HG03039 (cell line): ENCODE data around the gene TBC1D1.

Experiments used
- ATAC-seq: cut with Tn5 transposase; IDR thresholded peaks from one replicate; pipeline ENCODE4 v1.9.1; 2021; ENCODE audit warnings: mild to moderate bottlenecking, moderate library complexity; ENCODE audit not compliant: unreplicated experiment

TBC1D1 gene

DNA sequence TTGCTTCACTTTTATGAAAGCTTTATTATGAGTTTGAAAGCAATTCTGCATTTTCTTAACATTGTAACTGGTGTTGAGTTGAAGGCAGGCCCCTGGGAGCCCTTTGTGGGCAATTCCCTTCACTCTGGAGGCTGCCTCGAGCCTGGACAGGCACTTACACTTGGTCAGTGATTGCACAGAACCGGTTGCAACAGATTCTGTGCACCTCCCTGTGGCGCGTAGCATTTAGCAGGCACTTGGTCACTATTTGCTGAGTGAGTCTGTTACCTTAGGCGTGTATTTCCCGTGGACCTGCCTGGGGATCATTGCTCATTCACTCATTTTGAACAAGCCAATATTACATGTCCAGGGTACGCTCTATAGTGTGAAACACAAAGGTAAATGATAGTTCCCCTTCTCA is 149.7 kb downstream of the TBC1D1 start:
- no peak for ATAC-seq

DNA sequence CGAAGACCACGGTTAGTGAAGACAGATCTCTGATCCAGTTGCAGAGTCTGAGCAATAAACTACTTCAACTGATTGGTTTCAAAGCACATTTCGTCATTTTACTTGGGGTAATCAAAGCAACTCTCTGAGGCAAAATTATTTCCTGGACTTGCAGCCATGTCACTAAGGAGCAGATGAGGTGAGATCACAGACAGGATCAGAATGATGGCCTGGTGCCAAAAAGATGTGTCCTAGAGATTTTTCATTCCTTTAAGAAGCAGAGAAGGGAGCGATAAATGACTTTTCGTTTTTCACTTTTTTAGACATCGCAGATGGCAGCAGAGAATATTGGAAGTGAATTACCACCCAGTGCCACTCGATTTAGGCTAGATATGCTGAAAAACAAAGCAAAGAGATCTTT is 153.2 kb downstream of the TBC1D1 start:
- ATAC-seq: no peak

DNA sequence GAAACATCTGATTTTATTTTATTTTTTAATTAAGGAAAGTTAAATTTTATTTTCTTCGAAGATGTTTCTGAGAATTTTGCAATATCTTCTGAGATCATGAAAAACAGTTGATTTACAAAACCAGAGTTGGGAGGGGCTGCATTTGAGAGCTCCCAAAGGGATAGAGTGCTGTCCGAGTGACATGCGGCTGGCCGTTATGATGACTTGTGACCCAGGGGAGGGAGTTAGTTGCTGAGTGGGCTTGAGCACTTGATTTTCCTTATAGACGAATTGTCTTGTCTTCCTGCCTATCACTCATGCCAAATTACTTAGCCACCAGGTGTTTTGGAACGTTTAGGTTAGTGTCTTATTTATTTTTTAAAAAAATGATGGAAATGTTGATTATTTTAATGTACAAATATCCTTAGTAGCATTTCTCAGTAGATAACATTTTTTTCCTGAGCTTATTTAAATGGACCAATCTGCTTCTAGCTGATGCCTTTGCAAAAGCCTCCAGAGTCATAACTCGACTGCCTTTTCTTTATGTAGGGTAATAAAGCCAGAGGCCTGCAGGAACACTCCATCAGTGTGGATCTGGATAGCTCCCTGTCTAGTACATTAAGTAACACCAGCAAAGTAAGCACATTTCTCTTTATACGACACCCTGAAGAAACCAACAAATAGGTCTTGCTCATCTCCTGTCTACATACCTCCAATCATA is 154.6 kb downstream of the TBC1D1 start:
- ATAC-seq: no peak

DNA sequence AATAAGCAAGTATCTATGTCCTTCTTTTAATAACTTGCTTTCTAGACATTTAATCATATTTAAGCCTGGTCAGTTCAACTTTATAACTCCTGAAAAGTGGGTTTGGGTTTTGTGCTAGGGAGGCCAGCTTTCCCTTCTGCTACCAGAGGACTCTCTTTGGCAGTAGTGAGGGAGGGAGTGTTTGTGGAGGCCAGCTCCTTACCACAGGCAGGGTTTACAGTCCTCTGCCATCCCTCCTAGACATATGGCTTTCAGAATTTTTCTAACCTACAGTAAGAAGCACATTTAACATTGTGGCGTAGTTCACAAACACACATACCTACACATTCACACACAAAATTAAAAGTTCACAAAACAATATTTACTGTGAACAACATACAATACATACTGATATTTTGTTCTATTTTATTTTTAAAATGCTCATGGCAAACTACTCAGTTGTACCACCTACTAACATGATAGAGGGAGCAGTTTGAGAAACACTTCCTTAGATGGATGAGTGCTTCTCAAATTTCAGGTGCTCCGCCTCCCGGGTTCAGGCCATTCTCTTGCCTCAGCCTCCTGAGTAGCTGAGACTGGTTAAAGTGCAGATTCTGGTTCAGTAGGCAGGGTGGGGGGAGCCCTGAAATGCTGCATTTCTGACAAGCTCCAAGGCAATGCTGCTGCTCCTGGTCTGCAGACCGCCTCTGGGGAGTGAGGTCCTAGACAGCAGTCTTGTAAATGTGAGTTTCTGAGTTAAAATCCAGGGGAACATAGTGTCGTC is 156.0 kb downstream of the TBC1D1 start:
- no peak for ATAC-seq

DNA sequence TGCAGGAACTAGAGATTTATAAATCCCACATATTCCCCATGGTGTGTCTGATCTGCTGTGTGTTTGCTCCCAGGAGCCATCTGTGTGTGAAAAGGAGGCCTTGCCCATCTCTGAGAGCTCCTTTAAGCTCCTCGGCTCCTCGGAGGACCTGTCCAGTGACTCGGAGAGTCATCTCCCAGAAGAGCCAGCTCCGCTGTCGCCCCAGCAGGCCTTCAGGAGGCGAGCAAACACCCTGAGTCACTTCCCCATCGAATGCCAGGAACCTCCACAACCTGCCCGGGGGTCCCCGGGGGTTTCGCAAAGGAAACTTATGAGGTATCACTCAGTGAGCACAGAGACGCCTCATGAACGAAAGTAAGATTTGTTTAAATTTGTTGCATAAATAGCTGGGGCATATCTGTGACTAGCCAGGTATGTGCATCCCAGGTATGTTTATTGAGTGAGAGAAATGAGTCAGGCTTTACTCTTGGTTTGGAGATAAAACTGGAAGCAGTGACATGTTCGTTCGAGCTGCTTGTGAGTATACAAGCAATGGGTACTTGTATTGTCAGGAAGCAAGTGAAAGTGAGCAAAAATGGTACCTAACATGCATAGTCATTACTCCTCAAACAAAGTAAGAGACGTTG is 158.8 kb downstream of the TBC1D1 start:
- no peak for ATAC-seq

DNA sequence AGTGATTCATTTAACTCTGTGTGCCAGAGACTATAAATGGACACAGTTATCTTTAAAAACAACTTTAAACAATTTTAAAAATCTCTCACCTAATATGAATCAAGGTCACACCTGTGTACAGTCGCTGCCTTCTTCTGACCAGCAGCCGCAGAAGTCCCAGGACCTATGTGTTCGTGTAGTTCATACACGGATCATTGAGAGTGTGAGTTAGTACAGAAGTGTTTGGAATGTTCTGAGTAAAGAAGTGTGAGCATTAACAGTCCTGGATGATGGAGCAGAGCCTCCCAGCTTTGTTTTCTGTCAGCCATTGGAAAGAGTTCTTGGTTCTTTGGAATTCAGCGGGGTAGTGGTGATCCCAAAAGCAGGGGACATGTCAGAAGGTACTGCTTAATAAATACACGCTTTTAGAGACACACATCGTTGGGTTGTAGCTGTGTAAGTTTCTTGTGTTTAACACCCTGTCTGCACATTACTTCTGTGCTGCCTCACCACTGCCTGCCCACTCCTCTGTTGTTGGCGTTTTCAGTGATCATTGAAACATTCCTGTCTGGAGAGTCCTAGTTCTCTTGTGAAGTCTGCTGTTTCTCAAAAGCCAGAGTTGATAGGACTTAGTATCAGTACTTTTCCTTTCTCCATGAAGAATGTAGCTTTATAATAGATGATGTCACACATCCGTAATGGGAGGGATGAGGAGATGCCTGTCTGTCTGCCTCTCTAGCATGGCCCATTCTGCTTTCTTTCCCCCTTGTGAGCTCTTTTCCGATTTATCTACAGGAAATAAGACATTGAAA is 159.9 kb downstream of the TBC1D1 start:
- no peak for ATAC-seq

DNA sequence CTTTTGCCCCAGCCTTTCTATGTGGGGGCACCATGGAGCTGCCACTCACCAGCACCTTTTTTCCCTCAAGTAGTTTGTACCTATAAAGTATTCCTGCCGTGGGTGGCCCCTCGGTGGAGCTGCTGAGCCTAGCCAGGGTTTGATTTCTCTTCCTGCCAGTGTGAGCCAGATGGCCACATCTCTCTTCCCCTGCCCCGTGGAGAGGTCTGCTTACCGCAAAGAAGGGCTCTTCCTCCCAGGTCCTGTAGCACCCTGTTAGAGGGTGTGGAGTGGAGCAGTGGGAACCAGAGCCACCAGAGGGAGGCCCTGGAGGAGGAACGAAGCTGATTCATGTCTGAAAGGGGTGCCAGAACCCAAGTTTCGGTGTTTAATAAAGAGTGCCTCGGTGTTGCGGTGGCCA is 164.7 kb downstream of the TBC1D1 start:
- no peak for ATAC-seq

DNA sequence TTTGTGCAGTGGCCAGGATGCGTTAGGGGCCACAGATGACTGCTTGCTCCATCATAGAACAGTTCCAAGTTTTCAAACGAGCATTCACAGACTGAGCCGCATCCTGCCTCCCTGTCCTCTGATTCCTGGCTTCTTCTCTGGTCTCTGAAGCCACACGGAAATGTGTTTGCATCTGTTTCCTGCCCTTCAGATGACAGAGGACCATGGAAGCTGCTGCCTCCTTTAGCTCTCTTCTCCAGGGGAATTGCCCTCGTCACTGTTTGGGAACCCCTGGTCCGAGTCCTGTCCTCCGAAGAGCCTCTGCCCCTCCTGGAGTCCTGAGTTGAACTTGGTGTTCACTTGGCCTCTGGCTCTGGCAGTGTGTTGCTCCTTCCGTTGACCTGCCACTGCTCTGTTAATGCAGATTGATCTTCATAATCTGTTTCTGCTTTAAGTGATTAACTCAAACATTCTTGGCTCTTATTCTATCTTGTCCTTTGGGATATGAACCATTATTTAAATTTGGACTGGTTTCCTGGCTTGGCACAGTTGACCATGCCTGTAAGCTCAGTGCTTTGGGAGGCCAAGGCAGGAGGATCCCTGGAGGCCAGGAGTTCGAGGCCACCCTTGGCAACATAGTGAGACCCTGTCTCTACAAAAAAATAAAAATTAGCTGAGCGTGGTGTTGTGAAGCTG is 165.3 kb downstream of the TBC1D1 start:
- no peak for ATAC-seq

DNA sequence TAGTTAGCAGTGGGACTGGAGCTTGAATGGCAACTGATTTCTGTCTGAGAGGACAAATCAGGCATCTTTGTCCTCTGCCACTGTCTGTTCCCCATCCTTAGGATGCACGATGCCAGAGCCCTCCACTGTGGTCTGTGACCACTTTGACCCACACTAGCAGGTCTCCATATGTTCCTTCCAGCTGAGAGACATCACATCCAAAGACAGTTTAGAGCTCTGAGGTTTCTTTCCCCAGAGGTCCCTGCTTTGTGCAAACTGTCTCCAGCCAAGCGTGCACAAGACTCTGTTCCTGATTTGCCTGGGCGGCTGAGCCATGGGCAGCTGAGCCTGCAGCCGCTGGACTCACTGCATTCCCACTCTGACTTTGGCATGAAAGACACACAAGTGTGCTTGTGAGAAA is 167.3 kb downstream of the TBC1D1 start:
- no peak for ATAC-seq

DNA sequence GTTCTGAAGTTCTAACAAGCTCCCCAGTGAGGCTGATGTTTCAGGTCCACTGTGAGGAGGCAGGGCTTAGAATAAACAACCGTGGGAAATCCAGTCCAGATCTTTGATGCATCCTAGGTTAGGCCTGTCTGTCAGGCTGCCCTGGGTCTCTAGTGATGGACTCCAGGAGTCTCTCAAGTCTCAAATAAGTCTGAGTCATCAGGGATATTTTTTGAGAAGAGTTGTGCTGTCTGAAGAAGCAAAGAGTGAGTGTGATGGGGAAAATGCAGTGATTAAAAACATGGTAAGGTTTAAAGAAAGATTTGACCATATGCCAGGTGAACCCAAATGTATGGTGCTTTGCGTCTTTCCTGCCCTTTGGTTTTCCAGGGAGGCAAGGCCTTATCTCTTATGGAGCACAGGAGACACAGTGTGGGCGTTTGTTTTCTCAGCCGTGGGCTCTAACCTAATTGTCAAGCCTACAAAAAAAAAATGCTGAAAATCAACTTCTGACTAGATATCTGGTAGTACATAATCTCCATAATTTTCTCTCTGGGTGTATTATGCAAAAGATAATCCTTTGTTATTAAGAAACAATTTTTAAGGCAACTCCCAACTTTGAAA is 170.0 kb downstream of the TBC1D1 start:
- ATAC-seq: no peak

DNA sequence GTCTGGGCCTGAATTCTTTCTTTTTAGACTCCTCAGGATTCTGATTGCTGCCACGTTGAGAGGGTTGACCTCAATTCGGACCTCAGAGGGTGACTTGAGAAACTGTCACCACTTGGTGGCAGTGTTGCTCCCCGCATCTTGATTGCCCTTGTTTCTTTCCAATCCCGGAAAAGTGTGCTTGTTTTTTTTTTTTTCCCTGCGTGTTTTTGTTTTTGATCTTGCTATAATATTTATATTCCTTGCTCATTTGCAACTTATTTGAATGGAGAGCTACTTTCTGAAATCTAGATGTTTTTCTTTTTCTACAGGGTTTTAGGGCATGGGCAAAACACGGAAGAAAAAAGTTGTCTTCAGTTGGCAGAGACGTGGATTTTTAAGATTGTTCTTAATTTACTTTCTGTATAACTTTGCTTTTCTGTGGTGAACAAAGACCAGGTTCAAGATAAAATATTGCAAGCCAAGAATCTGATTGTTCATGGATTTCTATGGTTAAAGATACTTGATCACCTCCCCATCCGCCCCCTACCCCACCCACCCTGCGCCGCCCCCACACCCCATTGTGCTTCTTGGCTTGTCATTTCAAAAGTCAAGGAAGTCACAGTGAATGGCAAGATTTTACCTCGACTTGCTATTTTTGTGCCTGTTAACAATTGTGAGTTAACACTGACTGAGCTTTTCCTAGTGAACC is 171.3 kb downstream of the TBC1D1 start:
- no peak for ATAC-seq

DNA sequence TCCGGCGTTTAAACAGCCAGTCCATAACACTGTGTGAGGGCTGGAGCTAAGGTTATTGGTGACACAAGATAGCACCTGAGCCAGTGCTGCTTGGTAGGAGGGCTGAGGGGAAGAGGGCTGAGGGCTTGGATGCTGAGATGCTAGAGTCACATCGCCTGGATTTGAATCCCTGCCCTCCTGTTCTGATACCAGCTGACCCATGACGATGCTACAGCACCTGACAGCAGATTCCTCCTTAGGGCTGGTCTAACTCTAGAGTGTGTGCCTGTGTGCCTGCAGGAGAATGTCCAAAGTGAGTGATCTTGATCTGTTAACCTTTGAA is 171.9 kb downstream of the TBC1D1 start:
- no peak for ATAC-seq

DNA sequence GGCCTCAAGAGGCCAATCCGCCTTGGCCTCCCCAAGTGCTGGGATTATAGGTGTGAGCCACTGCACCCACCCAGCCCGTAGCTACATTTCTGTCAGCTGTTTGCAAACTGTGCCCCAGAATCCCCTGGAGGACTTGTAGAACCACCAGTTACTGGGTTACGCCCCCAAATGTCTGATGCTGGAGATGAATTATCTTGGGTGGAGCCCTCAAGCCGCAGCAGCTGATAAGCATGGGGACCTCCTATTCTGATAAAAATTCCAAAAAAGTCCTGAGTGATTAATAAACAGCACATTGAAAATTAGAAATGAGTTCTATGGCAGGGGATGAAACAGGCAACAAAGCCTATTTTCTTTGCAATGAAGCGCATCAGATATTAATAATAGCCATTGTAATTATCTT is 174.3 kb downstream of the TBC1D1 start:
- no peak for ATAC-seq

DNA sequence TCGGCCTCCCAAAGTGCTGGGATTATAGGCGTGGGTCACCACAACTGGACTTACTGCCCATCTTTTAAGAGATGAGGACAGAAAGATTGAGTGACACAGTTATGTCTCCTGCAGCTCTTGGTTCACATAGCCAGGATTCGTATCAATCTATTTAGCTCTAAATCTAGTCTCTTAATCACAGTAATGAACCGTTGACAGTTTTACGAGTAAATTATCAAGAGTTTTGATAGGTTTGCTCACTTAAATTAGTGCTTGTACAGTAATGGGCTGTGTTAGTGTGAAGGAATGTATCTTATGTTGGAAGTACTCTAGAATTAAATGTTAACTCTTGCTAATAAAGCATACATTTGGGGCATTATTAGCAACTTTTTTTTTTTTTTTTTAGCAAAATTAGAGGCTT is 175.0 kb downstream of the TBC1D1 start:
- ATAC-seq: no peak

DNA sequence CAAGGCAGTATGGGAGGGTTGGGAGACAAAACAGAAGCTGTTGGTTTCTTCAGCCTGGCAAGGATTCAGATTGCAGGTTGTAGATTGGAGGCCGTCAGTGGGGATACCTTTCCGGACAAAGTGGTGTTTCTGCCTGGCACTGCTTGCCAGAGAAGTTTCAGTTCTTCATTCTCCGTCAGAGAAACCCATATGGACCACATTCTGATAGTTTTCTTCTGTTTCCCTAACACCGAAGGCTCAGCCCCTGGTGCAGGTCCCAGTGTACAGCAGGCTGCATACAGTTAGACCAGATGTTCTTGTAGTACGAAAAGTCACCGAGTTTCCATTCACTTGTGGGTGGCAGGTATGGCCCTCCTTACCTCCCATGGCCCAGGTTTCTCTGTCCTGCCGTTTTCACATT is 176.6 kb downstream of the TBC1D1 start:
- ATAC-seq: no peak

DNA sequence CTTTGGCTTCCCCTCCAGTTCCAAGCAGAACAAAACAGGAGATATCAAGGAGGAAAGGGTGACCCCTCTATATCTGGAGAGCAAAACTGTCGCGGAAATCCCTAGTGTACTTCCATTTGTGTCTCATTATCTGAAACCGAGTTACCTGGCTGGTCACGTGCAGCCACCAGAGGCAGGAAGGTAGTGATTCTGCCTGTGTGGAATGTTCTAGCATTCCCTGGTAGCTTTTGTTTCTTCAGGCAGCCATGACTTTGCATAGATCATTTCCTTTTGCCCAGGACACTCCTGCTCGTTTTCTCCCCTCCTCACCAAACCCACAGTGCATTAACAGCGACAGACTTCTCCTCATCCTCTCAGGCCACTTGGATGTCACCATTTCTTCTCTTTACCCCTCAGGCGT is 177.2 kb downstream of the TBC1D1 start:
- no peak for ATAC-seq

DNA sequence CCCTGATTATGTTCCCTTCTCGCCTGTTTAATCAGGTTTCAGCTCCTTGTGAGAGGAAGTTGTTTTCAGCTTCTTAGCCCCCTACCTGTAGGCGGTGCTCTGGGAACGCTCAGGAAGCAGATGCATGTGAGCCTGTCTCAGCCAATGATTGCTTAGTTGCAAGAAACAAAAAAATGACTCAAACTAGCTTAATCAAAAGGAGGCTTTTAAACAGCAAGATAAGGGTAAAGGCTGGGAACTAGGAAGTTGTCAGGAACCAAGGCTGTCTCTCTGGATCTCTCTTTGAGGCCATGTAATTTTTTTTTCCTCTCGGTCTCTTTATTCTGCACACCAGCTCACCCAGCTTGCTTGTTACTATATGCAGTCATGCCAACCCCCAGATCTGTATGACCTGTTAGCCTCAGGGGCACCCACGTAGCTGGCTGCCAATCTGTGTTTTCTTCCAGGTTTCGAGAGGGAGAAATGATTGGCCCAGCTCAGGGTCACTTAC is 178.4 kb downstream of the TBC1D1 start:
- ATAC-seq: no peak

DNA sequence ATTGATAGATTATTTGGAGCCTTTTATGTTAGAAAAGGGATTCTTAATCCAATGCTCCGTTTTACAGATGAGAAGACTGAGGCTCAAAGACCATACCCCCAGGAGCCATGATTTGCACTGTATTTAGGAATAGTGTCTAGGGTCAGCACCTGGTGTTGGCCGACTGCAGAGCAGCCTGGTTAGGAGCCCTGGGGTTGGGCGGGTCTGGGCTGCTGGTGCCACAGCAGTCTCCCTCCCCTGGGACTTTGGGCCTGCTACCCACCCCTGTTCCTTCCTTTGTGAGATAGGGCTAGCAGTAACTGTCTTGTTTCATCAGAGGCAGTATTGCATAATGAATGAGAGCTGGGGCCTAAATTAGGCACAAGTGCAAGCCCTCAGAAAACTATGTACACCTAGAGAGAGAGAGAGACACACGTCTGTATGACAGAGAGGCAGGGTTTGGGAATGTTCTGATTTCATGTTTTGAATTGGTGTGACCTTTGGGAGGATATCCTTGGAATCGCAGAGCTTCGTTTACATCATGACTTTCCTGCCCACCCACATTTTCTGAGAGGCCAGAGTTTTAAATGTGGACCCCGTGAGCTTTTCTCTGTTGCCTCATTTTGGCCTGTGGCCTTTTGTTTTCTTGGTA is 181.0 kb downstream of the TBC1D1 start:
- ATAC-seq: no peak

DNA sequence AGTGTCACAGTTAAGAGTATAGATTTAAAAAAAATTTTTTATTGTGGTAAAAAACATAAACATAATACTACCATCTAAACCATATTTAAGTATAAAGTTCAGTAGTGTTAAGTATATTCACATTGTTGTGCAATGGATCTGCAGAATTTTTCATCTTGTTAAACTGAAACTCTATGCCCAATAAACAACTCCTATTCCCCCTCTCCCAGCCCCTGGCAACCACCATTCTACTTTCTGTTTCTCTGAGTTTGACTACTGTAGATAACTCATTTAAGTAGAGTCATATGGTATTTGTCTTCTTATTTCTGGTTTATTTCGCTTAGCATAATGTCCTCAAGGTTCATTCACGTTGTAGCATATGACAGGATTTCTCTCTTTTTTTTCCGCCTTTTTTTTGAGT is 181.7 kb downstream of the TBC1D1 start:
- no peak for ATAC-seq
